DOHH2 (cell line): ENCODE data around the gene RAN.

Experiments
- EZH2phosphoT487 ChIP-seq: fragments of 200-600 bp; sonication (generic); IDR thresholded peaks from 2 replicates; pipeline ENCODE4 v1.6.1; 2017; ENCODE audit warnings: borderline replicate concordance, mild to moderate bottlenecking, antibody characterized with exemption, low read length, moderate library complexity, mixed read lengths
- TF ChIP-seq, protein P1 (sequence below): fragments of 200-600 bp; sonication (generic); IDR thresholded peaks from one replicate; pipeline ENCODE4 v1.5.1; 2014; ENCODE audit warnings: antibody characterized with exemption, mild to moderate bottlenecking, low read depth, low read length; ENCODE audit not compliant: poor library complexity, severe bottlenecking

DNA sequence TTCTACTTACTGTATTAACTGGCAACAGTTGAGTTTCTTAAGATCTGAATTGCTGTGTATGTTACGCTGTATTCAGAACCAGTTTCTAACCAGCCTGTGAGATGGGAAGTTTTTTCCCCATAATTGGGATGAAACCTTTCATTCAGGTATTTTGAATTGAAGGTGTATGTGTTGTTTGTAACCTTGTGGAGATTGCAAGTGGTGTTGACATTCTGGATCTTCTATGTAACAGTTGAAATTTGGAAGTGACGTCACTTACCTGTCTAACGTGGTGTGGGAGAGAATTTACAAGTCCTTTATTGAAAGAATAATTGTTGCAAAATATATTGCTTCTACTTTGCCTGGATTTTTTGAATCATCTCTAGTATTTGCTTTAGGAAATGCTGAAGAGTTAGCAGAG lies 5.5 kb downstream of the RAN start:
- TF ChIP-seq, protein P1, sequence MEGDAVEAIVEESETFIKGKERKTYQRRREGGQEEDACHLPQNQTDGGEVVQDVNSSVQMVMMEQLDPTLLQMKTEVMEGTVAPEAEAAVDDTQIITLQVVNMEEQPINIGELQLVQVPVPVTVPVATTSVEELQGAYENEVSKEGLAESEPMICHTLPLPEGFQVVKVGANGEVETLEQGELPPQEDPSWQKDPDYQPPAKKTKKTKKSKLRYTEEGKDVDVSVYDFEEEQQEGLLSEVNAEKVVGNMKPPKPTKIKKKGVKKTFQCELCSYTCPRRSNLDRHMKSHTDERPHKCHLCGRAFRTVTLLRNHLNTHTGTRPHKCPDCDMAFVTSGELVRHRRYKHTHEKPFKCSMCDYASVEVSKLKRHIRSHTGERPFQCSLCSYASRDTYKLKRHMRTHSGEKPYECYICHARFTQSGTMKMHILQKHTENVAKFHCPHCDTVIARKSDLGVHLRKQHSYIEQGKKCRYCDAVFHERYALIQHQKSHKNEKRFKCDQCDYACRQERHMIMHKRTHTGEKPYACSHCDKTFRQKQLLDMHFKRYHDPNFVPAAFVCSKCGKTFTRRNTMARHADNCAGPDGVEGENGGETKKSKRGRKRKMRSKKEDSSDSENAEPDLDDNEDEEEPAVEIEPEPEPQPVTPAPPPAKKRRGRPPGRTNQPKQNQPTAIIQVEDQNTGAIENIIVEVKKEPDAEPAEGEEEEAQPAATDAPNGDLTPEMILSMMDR, result no peak
- no peak for TF ChIP-seq EZH2phosphoT487
